OCI-LY7 (cell line): ENCODE measurements around the gene EMC7. TPM values are rescaled to one million over a fixed set of nuclear protein-coding genes. Genes with fewer than 3 reads are reported as not detected.
"Not testable (repeated sequence)": the region's sequence is repeated elsewhere in the genome, so short reads cannot be mapped to it uniquely, and the experiment has no call there.

Experiments
- BruUV-seq: library from RNA; stranded (reverse); fragments of 400-500 nt; replicated peaks from 2 replicates; lab custom pipeline; 2021; lab: Mats Ljungman, UMichigan
- CTCF ChIA-PET: fragments of 300-600 bp; sonication (Branson Sonifier 250); formaldehyde crosslinking; loops from one replicate; lab custom pipeline; 2022; ENCODE audit warnings: antibody characterized with exemption; ENCODE audit not compliant: unreplicated experiment; lab: Charles Lee
- POLR2A ChIA-PET: fragments of 300-600 bp; sonication (Branson Sonifier 250); formaldehyde crosslinking; loops from one replicate; lab custom pipeline; 2022; ENCODE audit warnings: antibody characterized with exemption; lab: Charles Lee
- DNase-seq: peaks from one replicate; pipeline ENCODE4 v3.0.0-alpha.2; 2015; ENCODE audit warnings: low spot score
- H2AFZ ChIP-seq: fragments of 200-600 bp; sonication (generic), shearing (Covaris generic); 2 replicates; pipeline ENCODE4 v1.6.1; 2014; ENCODE audit warnings: mild to moderate bottlenecking, antibody characterized with exemption, low read length, moderate library complexity
- H3K27ac ChIP-seq: fragments of 200-600 bp; sonication (generic); 2 replicates; pipeline ENCODE4 v1.5.1; 2014; ENCODE audit warnings: mixed run types, low read depth, mild to moderate bottlenecking, moderate library complexity, low read length, inconsistent platforms; ENCODE audit not compliant: poor library complexity, severe bottlenecking
- H3K36me3 ChIP-seq: fragments of 200-600 bp; sonication (generic); 2 replicates; pipeline ENCODE4 v1.6.1; 2014; ENCODE audit warnings: mild to moderate bottlenecking, antibody characterized with exemption, low read length, moderate library complexity, mixed read lengths; ENCODE audit not compliant: insufficient read depth
- H3K4me1 ChIP-seq: fragments of 200-600 bp; sonication (generic); 2 replicates; pipeline ENCODE4 v1.5.1; 2014; ENCODE audit warnings: mild to moderate bottlenecking, low read length; ENCODE audit not compliant: insufficient read depth, poor library complexity, severe bottlenecking
- H3K4me2 ChIP-seq: fragments of 200-600 bp; sonication (generic); 2 replicates; pipeline ENCODE4 v1.6.1; 2014; ENCODE audit warnings: mild to moderate bottlenecking, low read length
- H3K4me3 ChIP-seq: fragments of 200-600 bp; sonication (generic); 2 replicates; pipeline ENCODE4 v1.5.1; 2014; ENCODE audit warnings: mild to moderate bottlenecking, low read depth, low read length; ENCODE audit not compliant: poor library complexity, severe bottlenecking
- H3K79me2 ChIP-seq: fragments of 200-600 bp; sonication (generic); 2 replicates; pipeline ENCODE4 v1.6.1; 2016; ENCODE audit warnings: low read depth, mild to moderate bottlenecking, low read length, moderate library complexity, mixed read lengths; ENCODE audit not compliant: insufficient read depth
- H3K9me2 ChIP-seq: fragments of 200-600 bp; sonication (generic); 2 replicates; pipeline ENCODE4 v1.6.1; 2016; ENCODE audit warnings: mild to moderate bottlenecking, low read length, mixed read lengths; ENCODE audit not compliant: insufficient read depth
- H3K9me3 ChIP-seq: fragments of 200-600 bp; sonication (generic); 2 replicates; pipeline ENCODE4 v1.6.1; 2014; ENCODE audit warnings: mild to moderate bottlenecking, mixed run types, low read length, mixed read lengths
- H4K20me1 ChIP-seq: fragments of 200-600 bp; sonication (generic); 2 replicates; pipeline ENCODE4 v1.6.1; 2014; ENCODE audit warnings: mild to moderate bottlenecking, antibody characterized with exemption, low read length, moderate library complexity, mixed read lengths; ENCODE audit not compliant: insufficient read depth
- CTCF ChIP-seq: fragments of 200-600 bp; sonication (generic); conservative IDR thresholded peaks from 2 replicates; pipeline ENCODE4 v1.5.1; 2014; ENCODE audit warnings: mild to moderate bottlenecking, antibody characterized with exemption, low read length, moderate library complexity, mixed read lengths
- EZH2phosphoT487 ChIP-seq: fragments of 200-600 bp; sonication (generic); IDR thresholded peaks from 2 replicates; pipeline ENCODE4 v1.6.1; 2018; ENCODE audit warnings: low read depth, borderline replicate concordance, mild to moderate bottlenecking, mixed run types, antibody characterized with exemption, low read length, moderate library complexity, mixed read lengths
- intact Hi-C: fragments of 100-400 bp; cut with micrococcal nuclease; formaldehyde crosslinking; loops from one replicate; pipeline ENCODE4 v1.10.0; 2022; ENCODE audit not compliant: unreplicated experiment
- total RNA-seq, 2 experiments: library from RNA; depleted of rRNA in 1 of 2; stranded (reverse); fragments of >200 nt in 1 of 2; shearing (Covaris generic) in 1 of 2; gene quantifications; 2 replicates each; pipeline ENCODE4 v1.2.3, GENCODE V29; 2014 to 2022

The EMC7 gene
- total RNA-seq, 2 experiments from 2014 or later, result 14.7 to 41.4 TPM

DNA sequence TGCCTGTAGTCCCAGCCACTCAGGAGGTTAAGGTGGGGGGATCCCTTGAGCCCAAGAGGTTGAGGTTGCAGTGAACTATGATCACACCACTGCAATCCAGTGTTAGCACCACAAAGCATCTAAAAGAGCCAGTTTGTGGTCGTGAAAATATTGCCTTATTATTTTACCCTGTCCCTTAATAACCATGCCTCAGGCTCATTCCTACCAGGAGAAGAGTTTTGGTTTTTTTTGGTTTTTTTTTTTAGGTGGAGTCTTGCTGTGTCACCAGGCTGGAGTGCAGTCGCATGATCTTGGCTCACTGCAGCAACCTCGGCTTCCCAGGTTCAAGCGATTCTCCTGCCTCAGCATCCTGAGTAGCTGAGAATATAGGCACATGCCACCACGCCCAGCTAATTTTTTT is 44.8 kb downstream of the EMC7 start:
- no peaks in the 10 kb centered on the region for H3K4me1 ChIP-seq
- no peaks in the 10 kb centered on the region for H3K79me2 ChIP-seq
- no TSS peak for BruUV-seq
- TF ChIP-seq EZH2phosphoT487 (no peak), CTCF (no peak)
- H3K36me3 ChIP-seq, result no peaks in the 10 kb centered on the region
- H3K4me2 ChIP-seq, result no peak overlapping the region
- ChIA-PET POLR2A (no interaction called here), CTCF (no interaction called here)
- H3K4me3 ChIP-seq, result no peak overlapping the region
- no peak overlapping the region for H3K27ac ChIP-seq
- no peaks in the 10 kb centered on the region for H3K9me3 ChIP-seq
- intact Hi-C loops, result no loop called here
- H2AFZ ChIP-seq, result no peak overlapping the region
- no peaks in the 10 kb centered on the region for H4K20me1 ChIP-seq
- H3K9me2 ChIP-seq, result no peaks in the 10 kb centered on the region
- DNase-seq, result no peak

- Histone ChIP-seq H3K9me2 (no peaks in the 10 kb centered on the region), H3K27ac (no peak overlapping the region), H3K4me2 (no peak overlapping the region), H3K79me2 (no peaks in the 10 kb centered on the region), H3K4me3 (no peak overlapping the region), H4K20me1 (no peaks in the 10 kb centered on the region), H3K36me3 (no peaks in the 10 kb centered on the region), H2AFZ (no peak overlapping the region), H3K9me3 (no peaks in the 10 kb centered on the region), H3K4me1 (no peaks in the 10 kb centered on the region)
- ChIA-PET CTCF (no interaction called here), POLR2A (no interaction called here)
- intact Hi-C loops, result no loop called here
- no peak for DNase-seq
- BruUV-seq, result no TSS peak
- TF ChIP-seq CTCF (no peak), EZH2phosphoT487 (no peak)
Observed at GRCh38 chr15:34055868-34056595, 45.6 kb downstream of the EMC7 start.

- TF ChIP-seq CTCF (no peak), EZH2phosphoT487 (no peak)
- intact Hi-C loops, result no loop called here
- H3K79me2 ChIP-seq, result no peaks in the 10 kb centered on the region
- ChIA-PET CTCF (no interaction called here), POLR2A (interaction anchor here (0.5 to 0.8 kb wide), 2 partner anchors 11 to 19 kb away, joined by 3 read pairs; no protein-coding TSS in a partner anchor)
- no peak overlapping the region for H3K4me2 ChIP-seq
- no peaks in the 10 kb centered on the region for H3K9me3 ChIP-seq
- BruUV-seq, result no TSS peak
- H3K36me3 ChIP-seq, result no peaks in the 10 kb centered on the region
- H3K4me1 ChIP-seq, result no peaks in the 10 kb centered on the region
- H3K9me2 ChIP-seq, result no peaks in the 10 kb centered on the region
- no peak overlapping the region for H2AFZ ChIP-seq
- no peaks in the 10 kb centered on the region for H4K20me1 ChIP-seq
- H3K4me3 ChIP-seq, result no peak overlapping the region
- H3K27ac ChIP-seq, result no peak overlapping the region
- no peak for DNase-seq
Observed at GRCh38 chr15:34054081-34054707, 47.5 kb downstream of the EMC7 start.

GRCh38 chr15:34050385-34050784 is 51.3 kb downstream of the EMC7 start:
- H3K36me3 ChIP-seq, DNase-seq, intact Hi-C loops, H3K4me3 ChIP-seq, H3K9me3 ChIP-seq, H4K20me1 ChIP-seq, H3K9me2 ChIP-seq, BruUV-seq, H3K4me1 ChIP-seq, H3K27ac ChIP-seq, CTCF ChIA-PET, H3K4me2 ChIP-seq, H2AFZ ChIP-seq, H3K79me2 ChIP-seq: not testable (repeated sequence)
- POLR2A ChIA-PET, result interaction anchor here (0.7 kb wide), 1 partner anchor 83 kb away, joined by 3 read pairs; no protein-coding TSS in a partner anchor
